HepG2 (cell line): ENCODE data around the gene CD72. TPM values are rescaled to one million over a fixed set of nuclear protein-coding genes. Genes with fewer than 3 reads are reported as not detected.

Experiments used
- CREB3 ChIP-seq: sonication (generic); formaldehyde crosslinking; IDR thresholded peaks from 2 replicates; pipeline ENCODE4 v1.5.0; 2020; ENCODE audit warnings: missing genetic modification reagents
- CSRNP2 ChIP-seq: sonication (generic); formaldehyde crosslinking; conservative IDR thresholded peaks from 2 replicates; pipeline ENCODE4 v1.8.0; 2022; ENCODE audit warnings: low read depth, missing genetic modification reagents
- CTCF ChIP-seq: sonication (generic); formaldehyde crosslinking; IDR thresholded peaks from 2 replicates; pipeline ENCODE4 v1.5.0; 2020; ENCODE audit warnings: mild to moderate bottlenecking, missing genetic modification reagents, moderate library complexity
- HOXA7 ChIP-seq: sonication (generic); formaldehyde crosslinking; IDR thresholded peaks from 2 replicates; pipeline ENCODE4 v1.8.1; 2022; ENCODE audit warnings: mild to moderate bottlenecking, missing genetic modification reagents, moderate library complexity
- JUN ChIP-seq: sonication (generic); formaldehyde crosslinking; IDR thresholded peaks from 2 replicates; pipeline ENCODE4 v1.4.0; 2020; ENCODE audit warnings: mild to moderate bottlenecking, missing genetic modification reagents
- MEIS1 ChIP-seq: sonication (generic); formaldehyde crosslinking; IDR thresholded peaks from 2 replicates; pipeline ENCODE4 v1.9.0; 2021; ENCODE audit warnings: mild to moderate bottlenecking, missing genetic modification reagents, moderate library complexity, borderline replicate concordance
- MYPOP ChIP-seq: sonication (generic); formaldehyde crosslinking; IDR thresholded peaks from 2 replicates; pipeline ENCODE4 v1.8.1; 2023; ENCODE audit warnings: mild to moderate bottlenecking, moderate library complexity, missing genetic modification reagents
- RFX5 ChIP-seq: IDR thresholded peaks from 2 replicates; pipeline ENCODE4 v1.6.1; 2011; ENCODE audit warnings: low read depth, low read length, improper control_type of control experiment
- RXRA ChIP-seq: sonication (generic); formaldehyde crosslinking; IDR thresholded peaks from 2 replicates; pipeline ENCODE4 v1.5.1; 2020; ENCODE audit warnings: missing genetic modification reagents
- YY1 ChIP-seq: IDR thresholded peaks from 2 replicates; pipeline ENCODE4 v1.6.1; 2011; ENCODE audit warnings: low read length, low read depth, moderate library complexity, mild to moderate bottlenecking; ENCODE audit not compliant: insufficient read depth, insufficient replicate concordance
- ZBTB7B ChIP-seq: sonication (generic); formaldehyde crosslinking; IDR thresholded peaks from 2 replicates; pipeline ENCODE4 v1.4.0; 2020; ENCODE audit warnings: missing genetic modification reagents
- ZBTB8A ChIP-seq: sonication (generic); formaldehyde crosslinking; IDR thresholded peaks from 2 replicates; pipeline ENCODE4 v1.4.0; 2020; ENCODE audit warnings: mild to moderate bottlenecking, low read depth, missing genetic modification reagents, borderline replicate concordance
- ZMYM4 ChIP-seq: sonication (generic); formaldehyde crosslinking; IDR thresholded peaks from 2 replicates; pipeline ENCODE4 v1.8.1; 2023; ENCODE audit warnings: mild to moderate bottlenecking, missing genetic modification reagents
- ZNF280D ChIP-seq: sonication (generic); formaldehyde crosslinking; IDR thresholded peaks from 2 replicates; pipeline ENCODE4 v1.5.1; 2020; ENCODE audit warnings: mild to moderate bottlenecking, missing genetic modification reagents
- ZNF580 ChIP-seq: IDR thresholded peaks from 2 replicates; pipeline ENCODE4 v1.6.1; 2016; ENCODE audit warnings: low read depth, borderline replicate concordance
- ZNF597 ChIP-seq: sonication (generic); formaldehyde crosslinking; IDR thresholded peaks from 2 replicates; pipeline ENCODE4 v1.5.0; 2020; ENCODE audit warnings: missing genetic modification reagents
- ZNF788 ChIP-seq: sonication (generic); formaldehyde crosslinking; IDR thresholded peaks from 2 replicates; pipeline ENCODE4 v1.5.0; 2020; ENCODE audit warnings: mild to moderate bottlenecking, missing genetic modification reagents, borderline replicate concordance
- polyA plus RNA-seq, 8 experiments: library from polyadenylated mRNA; depleted of rRNA in 3 of 8; stranded (reverse) in 7 of 8; unstranded in 1 of 8; fragments of >200 nt; fragmentation: Illumina TruSeq in 4 of 8; extraction: Trizol in 4 of 8; gene quantifications; 2 replicates each; pipeline versions ENCODE4 v1.2.1 to v1.2.3, GENCODE V29; 2011 to 2016; ENCODE audit warnings: low read depth in 4 of 8, missing spikeins in 1 of 8, mixed read lengths in 1 of 8; ENCODE audit not compliant: insufficient read depth in 1 of 8
- total RNA-seq, 5 experiments: library from RNA; depleted of rRNA; stranded (reverse); fragments of >200 nt; fragmentation: Illumina TruSeq; extraction: Trizol; gene quantifications; 2 replicates each; pipeline ENCODE4 v1.2.3, GENCODE V29; 2016; ENCODE audit warnings: low read depth in 1 of 5

Gene CD72
- total and polyA plus RNA-seq, 2 of the 13 experiments (the other 11 are each of a cell fraction or from before 2014, with no cell fraction given) = 0.18 to 1.1 TPM

GRCh38 chr9:35657546-35658136 lies 39.4 kb upstream of the CD72 start, which contains the start of gene RMRP (continued):
- TF ChIP-seq MYPOP (CRISPR knock-in tag) (peak; percentile 96), CSRNP2 (CRISPR knock-in tag) (no peak; the same call in 1 of the 2 replicates), RFX5 (no peak), MEIS1 (peak; percentile 91), JUN (CRISPR knock-in tag) (no peak; the same call in 1 of the 2 replicates), YY1 (peak; percentile 69), ZBTB7B (CRISPR knock-in tag) (peak; percentile 89; the same call in 1 of the 2 replicates), ZNF580 (CRISPR knock-in tag) (peak; percentile 97; the same call in 1 of the 2 replicates), HOXA7 (peak; percentile 73; the same call in 1 of the 2 replicates), ZNF788 (peak; percentile 99), ZNF597 (CRISPR knock-in tag) (peak; percentile 82; the same call in 1 of the 2 replicates), CREB3 (CRISPR knock-in tag) (peak; percentile 90; the same call in 1 of the 2 replicates), ZNF280D (CRISPR knock-in tag) (peak; percentile 89), CTCF (CRISPR knock-in tag) (peak; percentile 65), ZBTB8A (CRISPR knock-in tag) (peak; percentile 53; the same call in 1 of the 2 replicates), RXRA (CRISPR knock-in tag) (peak; percentile 70), ZMYM4 (peak; percentile 86)
